NCI-H2081 treated with DMSO at 0.1 percent for 48 hours (cell line): ENCODE data around the gene PHTF2.

Source experiments
- DNase-seq: peaks from one replicate; lab custom pipeline; 2025; lab: John Stamatoyannopoulos, UW

Gene PHTF2

DNA sequence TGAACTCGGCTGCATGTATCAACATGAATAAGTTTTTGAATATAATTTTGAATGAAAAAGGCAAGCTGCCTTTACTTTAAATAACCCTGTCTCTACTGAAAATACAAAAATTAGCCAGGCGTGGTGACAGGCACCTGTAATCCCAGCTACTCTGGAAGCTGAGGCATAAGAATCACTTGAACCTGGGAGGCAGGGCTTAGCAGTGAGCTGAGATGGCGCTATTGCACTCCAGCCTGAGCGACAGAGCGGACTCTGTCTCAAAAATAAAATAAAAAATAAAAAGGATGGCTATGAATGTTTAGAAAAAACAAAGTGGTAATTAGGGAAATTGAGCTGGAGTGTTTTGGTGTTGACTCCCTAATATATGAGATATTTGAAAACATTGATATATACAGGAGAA lies 133.3 kb downstream of the PHTF2 start:
- no peak for DNase-seq

DNA sequence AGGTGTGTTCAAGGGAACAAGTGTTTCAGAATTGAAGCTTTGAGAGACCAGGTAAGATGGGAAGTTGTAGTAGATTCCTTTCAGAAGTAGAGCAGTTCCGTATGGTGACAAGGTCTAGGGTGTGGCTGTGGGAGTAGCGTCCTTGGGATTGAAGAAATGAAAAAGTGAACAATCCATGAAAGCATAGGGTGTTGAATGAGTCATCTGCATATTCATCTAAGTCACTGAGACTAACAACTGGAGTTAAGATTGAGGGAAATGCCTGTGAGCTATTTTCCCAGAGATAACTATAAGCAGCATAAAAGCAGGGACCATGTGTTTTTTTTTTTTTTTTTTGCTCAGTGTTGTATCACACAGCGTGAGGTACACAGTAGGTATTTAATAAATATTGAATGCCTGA lies 134.8 kb downstream of the PHTF2 start:
- no peak for DNase-seq

DNA sequence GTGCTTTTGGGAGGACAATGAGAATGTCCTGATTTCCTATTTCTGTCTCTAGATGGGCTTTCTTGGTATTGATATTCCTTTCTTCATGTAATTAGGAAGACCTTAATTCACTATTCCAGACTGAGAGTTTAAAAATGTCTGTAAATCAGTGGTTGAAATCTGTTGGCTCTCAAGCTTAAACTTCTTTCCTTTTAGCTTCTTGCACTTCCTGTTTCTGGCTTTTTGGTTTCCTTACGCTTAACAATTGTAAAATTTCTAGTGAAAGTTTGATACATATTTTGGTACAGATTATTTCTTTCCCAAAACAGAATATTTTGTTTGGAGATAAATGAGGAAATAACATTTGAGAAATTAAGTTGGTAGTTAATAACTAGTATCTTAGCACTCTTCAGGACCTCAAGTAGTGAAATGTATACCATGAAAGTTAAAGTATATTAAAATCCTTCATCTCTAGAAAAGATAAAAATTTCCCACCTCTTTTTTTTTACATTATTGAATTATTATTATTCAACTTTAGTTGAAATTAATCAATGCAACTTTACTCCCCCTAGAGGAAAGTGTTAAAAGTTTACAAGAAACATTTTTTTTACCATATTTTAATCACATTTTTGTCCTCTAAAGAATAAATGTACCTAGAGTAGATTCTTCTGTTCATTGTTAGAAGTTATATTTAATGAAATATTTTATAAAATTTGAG lies 137.2 kb downstream of the PHTF2 start:
- DNase-seq = no peak

DNA sequence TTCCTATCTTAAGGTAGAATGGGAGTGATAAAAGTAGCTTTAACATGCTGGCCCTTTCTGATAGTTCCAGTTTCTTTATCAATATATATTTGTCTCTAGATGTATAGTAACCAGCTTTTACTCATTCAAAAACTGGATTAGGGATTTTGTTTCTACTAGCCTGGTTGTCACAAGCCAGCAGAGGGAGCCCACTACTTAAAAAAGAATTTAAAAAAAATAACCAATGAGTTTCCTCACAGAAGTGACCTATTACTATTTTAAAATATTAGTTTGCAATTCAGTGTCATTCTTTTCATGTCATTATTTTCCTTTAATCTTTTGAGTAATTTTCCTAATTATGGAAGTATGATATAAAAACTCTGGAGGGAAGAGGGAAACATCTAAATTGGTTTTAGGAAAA lies 142.1 kb downstream of the PHTF2 start:
- no peak for DNase-seq

DNA sequence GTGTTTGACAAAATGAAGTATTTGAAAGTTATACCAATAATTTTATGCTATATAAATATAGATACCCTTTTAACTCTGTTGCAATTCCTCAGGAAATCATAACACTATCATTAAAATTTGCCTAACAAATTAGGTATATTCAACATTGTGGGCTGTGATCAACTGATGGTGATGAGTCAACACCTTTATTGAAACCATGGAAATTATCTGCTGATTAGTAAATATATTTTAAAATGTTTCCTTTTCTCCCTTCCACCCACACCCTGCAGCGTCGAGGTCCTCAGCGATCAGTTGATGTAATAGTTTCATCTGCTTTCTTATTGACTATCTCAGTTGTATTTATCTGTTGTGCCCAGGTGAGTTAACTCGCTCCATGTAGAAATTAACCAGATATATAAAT lies 143.9 kb downstream of the PHTF2 start:
- DNase-seq = no peak

DNA sequence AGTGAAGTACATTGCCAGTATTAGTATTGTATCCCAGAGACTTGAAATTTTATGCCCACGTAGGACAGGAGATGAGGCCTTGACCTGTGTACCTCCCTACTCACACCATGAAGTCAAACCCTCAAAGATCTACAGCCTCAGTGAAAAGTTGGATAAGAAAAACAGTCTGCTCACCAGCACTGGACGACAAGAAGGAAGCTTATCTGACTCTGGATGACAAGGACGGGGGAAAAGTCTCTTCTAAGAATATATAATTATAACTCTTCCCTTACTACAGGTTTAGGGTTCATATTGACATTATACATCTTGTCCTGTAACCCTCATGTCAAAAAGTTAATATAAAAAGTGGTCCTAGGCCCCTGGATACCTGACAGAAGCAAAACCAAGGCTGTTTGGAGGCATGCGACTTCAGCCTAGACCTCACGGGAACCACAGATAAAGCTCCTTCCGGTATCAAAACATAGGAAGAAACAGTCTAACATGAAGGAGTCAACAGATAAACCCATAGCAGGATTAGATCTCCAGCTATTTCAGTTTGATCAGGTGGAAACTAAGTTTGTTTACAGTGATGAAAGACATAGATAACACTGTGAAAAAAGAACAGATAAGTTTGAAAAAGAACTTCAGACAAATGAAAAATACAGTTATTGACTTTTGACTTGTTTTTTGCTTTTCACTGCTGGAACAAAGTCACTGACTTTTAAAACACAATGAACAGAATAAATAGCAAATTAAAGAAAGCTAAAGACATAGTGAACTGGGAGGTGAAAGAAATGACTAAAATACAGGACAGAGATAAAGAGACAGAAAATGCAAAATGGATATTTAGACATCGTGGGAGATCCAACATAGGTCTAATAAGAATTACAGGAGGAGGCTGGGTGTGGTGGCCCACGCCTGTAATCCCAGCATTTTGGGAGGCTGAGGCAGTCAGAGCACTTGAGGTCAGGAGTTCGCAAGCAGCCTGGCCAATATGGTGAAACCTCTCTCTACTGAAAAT lies 145.9 kb downstream of the PHTF2 start:
- no peak for DNase-seq

DNA sequence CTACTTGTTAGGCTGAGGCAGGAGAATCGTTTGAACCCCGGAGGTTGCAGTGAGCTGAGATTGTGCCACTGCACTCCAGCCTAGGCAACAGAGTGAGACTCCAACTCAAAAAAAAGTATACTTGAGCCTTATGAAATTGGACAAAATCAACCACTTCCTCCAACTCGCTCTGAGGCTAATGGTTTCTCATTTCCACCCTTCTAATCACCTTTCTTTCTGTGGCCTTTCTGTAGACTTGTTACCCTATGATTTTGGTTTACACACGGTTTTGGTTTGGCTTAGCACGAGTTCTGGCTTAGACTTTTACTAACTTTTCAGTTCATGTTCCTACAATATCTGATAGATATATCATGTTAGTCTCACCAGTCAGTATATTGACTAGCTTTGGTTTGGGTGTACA lies 152.0 kb downstream of the PHTF2 start:
- DNase-seq = no peak

DNA sequence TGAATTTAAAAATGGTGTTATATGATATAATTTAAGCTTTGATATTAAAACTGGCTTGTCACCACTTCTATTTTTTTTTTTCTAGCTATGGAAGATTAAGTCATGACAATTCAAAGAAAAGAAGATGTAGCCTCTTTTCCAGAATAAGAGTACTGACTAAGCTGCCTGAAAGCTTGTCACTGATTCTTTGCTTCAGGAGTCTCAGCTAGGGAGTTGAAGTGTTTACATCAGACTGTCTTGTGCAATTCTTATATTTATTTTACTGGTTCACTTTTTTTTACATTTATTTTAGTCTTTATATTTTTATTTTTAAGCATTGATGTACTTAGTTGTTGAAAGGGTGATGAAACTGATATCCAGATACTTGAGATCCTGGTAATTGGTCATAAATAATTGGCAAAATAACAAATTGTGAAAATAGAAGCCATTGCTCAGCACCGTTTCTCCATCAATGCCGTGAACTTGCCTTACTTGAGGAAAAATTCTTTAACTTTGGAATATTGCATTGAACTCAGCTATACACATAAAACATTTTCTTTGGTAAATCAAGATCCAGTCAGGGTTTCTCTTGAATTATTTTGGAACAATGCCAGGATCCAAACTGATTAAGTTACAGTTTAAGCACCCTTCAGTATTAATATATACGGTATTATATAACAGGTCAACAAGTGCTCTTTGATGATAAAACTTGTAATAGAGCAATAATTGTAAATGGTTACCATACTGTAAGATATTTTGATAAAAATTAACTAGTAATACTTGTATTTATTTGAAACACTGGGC lies 156.4 kb downstream of the PHTF2 start:
- DNase-seq = no peak

DNA sequence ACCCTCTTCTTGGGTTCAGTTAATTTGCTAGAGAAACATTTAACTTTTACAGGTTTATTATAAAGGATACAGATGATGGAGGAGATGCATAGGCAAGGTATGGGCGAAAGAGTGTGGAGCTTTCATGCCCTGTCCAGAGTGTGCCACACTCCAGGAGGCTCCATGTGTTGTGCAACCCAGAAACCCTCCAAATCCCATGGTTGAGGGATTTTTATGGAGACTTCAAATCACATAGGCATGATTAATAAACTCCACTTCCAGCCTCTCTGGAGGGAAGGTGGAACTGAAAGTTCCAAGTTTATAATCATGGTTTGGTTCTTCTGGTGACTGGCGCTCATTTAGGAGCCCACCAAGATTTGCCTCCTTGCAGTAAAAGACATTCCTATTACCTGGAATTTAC lies 159.9 kb downstream of the PHTF2 start:
- DNase-seq = no peak

DNA sequence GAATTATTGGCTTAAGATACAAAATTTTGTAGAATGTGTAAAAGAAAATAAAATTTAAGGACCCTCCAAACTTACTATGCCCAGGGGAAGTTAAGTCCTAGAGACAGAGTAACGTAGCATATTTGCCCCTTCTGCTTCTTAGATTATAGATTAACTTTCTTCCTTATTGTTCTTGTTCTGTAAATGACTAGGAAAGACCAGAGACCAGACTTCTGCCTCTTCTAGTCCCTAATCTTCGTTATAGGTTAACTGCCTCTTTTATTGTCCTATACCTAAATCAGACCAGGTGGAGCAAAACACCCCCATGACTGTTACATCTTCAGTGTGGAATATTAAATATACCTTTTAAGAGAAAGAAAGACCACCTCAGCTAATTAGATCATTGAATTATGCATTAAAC lies 160.5 kb downstream of the PHTF2 start:
- no peak for DNase-seq

DNA sequence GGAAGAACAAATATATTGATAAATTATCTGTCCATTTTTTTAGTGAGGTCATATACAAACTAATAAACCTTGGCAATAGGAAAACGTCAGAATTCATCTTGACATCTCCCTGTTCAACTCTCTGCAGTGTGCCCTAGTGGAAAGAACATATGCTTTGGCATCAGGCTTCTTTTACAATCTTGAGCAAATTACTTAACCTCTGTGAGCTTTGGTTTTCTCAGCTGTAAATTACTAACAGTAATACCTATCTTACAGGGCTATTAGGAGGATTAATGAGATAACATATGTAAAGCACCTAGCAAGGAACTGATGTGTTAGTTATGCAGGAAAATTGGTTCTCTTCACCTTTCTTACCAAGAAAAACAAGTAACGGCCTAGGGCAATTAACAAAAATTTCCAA lies 161.8 kb downstream of the PHTF2 start:
- DNase-seq = no peak

DNA sequence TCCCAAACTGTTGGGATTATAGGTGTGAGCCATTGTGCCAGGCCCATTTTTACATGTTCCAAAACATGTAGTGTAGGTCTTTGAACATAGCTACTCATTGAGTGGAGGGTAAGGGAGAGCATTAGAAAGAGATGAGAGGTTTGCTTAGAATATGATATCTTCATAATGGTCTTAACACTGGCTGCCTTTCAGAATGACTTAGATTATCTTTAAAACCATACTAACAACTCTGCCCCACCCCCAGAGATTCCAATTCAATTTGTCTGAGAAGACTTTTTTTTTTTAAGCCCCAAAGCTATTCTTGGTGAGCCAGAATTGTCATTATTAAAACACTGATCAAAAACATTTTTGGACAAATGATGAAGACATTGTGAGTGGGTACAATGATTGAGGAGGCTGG lies 168.9 kb downstream of the PHTF2 start:
- DNase-seq = no peak

DNA sequence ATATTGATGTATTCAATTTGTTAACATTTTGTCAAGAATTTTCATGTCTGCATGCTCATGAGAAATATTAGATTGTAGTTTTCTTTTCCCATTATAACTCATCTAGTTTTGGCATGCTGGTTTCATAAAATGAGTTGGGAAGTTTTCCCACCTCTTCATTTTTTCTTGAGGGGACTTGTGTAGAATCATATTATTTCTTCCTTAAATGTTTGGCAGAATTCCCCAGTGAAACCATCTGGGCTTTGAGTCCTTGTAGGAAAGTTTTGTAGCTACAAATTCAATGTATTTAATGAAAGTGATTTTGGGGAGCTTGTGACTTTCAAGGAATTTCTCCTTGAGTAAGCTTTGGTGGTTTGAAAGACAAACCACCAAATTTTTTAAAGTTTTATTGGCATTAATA lies 173.2 kb downstream of the PHTF2 start:
- DNase-seq = no peak

DNA sequence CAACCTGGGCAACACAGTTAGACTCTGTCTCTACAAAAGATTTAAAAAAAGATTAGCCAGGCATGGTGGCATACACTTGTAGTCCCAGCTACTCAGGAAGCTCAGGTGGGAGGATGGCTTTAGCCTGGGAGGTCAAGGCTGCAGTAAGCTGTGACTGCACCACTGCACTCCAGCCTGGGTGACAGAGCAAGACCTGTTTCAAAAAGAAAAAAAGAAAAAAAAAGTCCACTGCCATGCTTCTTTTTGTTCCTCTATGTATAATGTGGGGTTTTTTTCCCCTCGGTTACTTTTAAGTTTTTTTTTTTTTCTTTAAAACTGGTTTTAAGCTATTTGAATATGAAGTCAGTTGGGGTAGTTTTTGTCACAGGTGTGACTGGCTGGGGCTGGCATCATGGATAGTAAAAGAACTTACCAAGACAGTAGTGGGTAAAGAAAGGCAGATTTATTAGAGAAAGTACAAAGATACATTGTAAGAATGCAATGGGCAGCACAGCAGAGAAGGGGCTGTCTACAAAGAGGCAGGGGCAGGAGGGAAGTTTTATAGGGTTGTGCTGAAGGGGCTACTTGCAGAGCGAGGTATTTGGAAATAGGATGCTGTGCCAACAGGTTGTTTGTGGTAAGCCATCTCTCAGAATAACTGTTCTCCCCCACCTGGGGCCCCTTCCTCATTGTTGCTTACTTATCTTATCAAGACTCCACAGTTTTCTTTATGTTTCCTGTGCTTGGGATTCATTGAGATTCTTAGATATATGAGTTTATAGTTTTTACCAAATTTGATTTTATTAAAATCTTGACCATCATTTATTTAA lies 177.3 kb downstream of the PHTF2 start:
- no peak for DNase-seq

DNA sequence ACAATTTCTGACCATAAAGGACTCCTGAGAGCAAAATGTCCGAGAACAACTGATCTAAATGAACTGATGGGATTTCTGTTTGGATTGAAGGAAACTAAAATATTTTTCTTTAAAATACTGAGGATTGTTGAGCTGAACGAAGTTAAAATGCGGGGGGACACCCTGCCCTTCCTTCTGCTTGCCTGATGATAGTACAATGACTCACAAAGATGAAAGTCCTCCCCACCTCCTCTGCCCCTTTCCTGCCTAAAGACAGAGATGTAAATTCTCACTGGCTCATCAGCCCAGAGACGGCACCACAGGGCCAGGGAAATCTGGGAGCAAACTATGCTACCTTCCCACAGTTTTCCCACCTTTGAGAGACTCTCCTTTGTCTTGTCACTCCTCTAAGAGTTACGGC lies 180.6 kb downstream of the PHTF2 start:
- DNase-seq = no peak

DNA sequence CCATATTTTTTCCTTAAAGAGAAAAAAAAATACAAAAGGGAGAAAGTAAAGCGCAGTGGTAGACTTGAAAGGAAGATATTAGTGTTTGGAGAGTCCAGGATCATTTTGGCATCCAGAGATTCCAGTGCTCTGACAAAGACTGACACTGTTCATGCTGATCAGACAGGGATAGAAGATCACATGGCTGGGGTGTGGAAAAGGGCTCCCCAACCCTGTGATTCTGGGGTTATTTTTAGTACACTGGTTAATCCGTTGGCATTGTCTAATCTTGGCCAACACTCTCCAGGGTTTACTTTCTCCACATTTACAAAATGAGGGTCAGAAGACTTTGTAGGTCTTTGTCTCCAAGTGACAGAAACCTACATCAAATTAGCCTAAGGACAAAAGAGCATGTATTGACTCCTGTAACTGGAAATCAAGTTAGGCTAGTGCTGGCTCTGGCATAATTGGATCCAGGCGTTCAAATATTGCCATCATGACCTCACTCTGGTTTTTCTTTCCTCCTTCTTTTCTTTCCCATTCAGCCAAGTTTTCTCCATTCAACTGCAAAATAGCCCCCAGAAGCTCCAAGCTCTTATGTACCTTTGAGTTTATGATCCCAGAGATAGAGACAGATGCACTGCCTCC lies 181.6 kb downstream of the PHTF2 start:
- no peak for DNase-seq

DNA sequence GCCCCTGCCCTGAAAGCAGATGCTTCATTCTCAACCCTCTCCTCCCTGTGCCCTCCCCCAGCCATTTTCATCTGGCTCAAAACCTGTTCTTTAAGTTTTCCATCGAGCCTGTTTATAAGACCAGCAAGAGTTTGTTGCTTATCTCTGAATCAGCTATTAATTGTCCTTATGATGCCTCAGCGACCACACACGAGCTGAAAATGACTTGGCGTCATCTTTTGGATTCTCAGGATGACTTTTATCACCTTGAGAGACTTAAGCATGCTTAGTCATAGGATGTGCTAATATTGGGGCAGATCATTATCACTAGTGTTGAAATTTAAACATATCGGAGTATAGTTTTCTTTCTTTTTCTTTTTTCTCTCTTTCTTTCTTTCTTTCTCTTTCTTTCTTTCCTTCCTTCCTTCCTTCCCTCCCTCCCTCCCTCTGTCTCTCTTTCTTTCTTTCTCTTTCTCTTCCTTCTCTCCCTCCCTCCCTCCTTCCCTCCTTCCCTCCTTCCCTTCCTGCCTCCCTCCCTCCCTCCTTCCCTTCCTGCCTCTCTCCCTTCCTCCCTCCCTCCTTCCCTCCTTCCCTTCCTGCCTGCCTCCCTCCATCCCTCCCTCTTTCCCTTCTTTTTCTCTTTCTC lies 184.5 kb downstream of the PHTF2 start:
- DNase-seq = no peak

DNA sequence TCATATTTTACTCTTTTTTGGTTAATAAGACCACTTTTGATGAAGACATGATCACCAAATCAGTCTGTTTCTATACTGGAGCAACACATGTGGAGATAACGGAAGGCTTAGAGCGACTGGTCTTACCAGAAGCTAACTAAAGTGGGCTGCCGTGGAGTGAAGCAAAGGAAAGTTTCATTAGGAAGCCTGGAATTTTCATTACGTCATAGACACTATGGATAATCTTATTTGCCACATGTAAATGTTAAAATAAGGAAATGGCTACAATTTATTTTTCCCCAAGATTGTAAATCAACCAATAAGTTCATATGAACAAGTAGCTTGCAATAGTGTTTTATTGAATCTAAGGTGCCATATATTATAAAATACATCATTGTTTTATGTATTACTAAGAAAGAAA lies 185.4 kb downstream of the PHTF2 start:
- no peak for DNase-seq

DNA sequence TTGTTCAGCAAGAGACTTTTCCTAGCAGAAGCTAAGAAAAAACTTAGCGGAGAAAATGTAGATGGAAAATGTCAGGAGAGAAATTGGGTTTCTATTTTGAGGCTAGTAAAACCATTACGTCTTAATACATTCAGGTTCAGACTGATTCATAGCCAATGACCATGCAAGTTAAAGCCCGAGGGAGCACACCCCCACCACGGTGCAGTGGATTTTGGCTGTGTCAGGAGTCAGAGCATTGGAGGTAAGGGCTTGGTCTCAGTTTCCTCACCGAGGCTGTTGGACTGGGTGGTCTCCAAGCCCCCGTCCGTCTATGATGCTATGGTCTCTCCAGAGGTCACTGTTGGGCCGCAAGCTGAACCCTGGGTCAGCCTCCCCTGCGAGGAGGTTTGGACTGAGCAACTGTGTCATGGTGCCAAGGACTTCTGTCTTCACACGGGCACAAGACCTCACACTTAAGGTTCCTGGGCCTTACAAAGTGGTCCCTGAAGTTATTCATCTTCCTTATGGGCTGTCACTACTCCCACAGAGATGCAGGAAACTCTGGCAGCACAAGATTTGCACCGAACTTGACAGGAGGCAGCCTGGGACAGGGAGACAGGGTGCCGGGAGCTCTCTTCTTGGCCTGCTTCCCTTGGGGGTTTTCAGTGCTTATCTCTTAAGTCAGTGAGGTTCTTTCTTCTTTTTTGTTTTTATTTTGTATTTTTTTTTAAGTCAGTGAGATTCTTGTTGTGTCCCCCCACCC lies 186.8 kb downstream of the PHTF2 start:
- DNase-seq = no peak

DNA sequence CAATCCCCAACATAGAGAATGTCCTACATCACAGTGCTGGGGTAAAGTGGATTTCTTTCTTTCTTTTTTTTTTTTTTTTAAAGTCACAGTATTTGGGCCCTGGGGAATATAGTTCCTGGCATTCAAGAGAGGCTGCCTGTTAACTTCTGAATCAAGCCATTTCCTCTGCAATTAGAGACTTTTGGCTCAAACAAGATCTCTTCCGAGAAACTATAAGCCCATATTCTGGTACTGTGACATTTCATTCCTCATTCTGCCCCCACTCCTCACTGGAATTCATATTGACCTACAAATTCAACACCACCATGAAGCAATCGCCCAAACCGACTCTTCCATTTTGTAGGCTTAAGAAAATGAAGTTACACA lies 187.4 kb downstream of the PHTF2 start:
- DNase-seq = no peak
